ENCODE results near the gene TMCC2.

- no peak for TF ChIP-seq POLR2A (IDR thresholded peaks at IDR 0.05; ENCODE audit: low read length)
- TF ChIP-seq GATA1 (IDR thresholded peaks at IDR 0.05; ENCODE audit: low read depth, low read length): no peak
Observed at GRCh38 chr1:205220421-205220820, 7.3 kb upstream of the TMCC2 start.
